Non-pigmented ciliary epithelial cell (primary cell): Measurements from ENCODE around the gene AKAP13.
"Not testable (repeated sequence)": the region's sequence is repeated elsewhere in the genome, so short reads cannot be mapped to it uniquely, and the experiment has no call there.

Experiments
- DNase-seq: peaks from one replicate; pipeline ENCODE4 v3.0.0-alpha.2; 2010; ENCODE audit warnings: low read depth

The AKAP13 gene

DNA sequence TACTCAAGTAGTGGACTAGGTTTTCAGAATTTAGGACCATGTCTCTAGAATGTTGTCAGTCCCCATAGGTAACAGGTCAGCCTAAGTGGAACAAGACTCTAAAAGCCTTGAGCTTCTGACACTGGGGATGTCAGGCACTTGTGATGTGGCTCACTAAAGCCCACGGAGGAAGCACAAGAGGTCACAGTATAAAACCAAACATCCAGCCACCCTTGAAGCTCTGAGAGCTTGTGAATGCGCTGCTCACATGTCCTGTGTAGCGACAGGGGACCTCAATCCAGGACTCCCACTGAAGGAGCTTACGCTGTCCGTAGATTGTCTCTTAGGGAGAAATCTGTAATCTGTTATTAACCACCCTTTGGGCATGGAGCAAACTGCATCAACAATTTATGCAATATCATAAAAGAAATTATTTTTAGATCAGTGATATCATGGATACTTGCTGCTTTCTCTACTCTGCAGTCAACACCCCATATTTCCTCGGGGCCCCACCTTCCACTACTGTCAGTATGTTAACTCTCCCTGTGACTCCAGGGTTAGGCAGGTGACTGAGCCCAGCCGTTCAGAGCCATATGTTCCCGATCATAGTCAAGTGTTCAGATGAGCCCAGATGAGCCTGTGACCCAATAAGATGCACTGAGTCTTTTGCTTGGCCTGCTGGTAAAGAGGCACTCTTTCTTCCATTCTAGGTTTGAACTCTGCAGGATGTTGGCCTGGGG is 32.2 kb upstream of the AKAP13 start:
- DNase-seq: not testable (repeated sequence)

DNA sequence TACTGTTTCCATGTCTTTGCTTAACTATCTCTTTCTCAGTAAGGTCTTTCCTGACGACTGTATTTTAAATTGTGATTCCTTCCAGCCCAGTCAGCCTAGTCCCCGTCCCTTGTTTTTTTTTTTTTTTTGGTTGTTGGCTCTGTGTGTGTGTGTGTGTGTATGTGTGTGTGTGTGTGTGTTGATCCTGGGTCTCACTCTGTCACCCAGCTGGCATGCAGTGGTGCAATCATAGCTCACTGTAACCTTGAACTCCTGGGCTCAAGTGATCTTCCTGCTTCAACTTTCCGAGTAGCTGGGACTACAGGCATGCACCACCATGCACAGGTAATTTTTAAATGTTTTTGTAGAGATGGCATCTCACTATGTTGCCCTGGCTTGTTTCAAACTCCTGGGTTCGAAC is 31.3 kb upstream of the AKAP13 start:
- not testable (repeated sequence) for DNase-seq

DNA sequence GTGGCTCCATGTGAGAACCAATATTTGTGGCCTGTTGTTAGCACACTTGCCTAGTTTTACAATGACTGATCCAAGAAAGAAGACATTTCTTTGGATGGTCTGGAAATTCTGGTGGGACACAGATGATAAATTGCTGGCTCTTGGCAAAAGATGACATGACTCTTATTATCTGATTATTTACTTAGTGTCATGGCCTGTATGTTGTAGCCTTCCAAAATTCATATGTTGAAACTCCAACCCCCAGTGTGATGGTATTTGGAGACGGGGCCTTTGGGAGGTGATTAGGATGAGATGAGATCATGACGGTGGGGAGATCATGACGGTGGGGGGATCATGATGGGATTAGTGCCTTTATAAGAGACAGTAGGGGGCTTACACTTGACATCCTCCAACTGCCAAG is 30.0 kb upstream of the AKAP13 start:
- DNase-seq: no peak

DNA sequence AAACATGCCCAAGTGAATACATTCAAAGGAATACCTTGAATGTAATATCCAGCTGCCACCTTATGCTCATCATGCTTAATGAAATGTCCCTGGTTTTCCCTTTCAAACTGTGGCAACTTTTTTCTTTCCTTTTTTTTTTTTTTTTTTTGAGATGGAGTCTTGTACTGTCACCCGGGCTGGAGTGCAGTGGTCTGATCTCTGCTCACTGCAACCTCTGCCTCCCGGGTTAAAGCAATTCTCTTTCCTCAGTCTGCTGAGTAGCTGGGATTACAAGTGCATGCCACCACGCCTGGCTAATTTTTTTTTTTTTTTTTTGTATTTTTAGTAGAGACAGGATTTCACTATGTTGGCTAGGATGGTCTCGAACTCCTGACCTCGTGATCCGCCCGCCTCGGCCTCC is 28.9 kb upstream of the AKAP13 start:
- not testable (repeated sequence) for DNase-seq

DNA sequence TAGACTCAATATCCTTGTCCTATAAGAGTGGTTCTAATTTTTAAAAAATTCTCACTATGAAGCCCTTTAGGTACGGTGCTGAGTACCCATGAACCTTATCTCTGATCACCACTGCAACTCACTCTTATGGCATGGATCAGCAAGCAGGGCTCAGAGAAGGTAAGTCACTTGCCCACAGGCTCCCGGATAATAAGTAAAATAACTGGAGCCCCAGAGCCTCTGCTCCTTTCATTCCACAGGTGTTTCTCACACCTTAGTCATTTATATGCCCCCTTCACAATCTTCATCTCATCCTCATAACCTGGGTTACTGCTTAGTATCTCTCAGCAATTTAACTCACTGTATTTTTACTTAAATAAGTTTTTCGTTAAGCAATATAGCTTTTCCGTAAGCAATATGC is 28.4 kb upstream of the AKAP13 start:
- DNase-seq: no peak

DNA sequence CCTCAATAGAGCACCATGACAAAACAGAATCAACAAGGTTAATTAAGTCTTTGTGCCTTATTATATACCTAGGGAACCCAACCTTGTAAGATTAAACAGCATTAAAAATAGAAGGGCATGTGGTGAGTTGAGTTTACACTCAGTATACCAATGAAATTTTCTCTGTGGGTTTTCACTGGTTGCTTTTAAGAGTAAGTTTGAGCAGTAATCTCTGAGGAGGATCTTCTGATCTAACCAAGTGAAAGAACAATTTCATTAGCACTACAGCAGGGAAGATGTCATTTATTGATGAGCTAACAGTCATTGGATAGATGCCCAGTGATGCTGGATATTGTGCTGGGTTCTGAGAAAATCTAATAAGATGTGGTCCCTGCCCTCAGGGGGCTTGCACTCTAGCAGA is 26.9 kb upstream of the AKAP13 start:
- no peak for DNase-seq

DNA sequence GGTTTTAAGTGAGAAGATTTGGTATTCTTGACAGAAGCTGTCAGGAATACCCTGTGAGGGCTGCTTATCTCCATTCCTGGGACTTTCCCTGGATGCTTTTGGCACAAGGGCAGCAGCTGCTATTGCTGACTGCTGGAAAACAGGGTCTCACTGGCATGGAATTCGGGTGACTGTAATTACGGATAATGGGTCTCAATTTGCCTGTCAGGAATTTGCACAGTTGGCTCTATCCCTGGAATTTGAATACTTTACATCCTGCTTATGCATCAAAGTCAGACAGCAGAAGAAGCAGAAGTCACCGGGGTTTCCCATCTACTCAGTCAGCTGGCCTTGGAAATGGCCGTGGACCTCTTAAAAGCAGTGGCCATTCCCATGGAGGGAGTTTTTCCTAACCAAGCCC is 25.9 kb upstream of the AKAP13 start:
- no peak for DNase-seq

DNA sequence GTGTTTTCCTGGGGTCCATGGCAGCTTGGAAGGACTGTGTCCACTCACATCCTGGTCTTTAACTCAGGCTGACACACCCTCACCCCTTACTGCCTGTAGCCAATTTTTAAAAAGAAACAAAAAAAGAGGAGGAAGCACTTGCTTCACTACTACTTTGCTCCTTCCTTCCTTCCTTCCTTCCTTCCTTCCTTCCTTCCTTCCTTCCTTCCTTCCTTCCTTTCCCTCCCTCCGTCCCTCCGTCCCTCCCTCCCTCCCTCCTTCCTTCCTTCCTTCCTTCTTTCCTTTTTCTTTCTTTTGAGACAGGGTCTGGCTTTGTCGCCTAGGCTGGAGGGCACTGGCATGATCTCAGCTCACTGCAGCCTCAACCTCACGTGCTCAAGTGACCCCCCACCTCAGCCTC is 25.5 kb upstream of the AKAP13 start:
- no peak for DNase-seq

DNA sequence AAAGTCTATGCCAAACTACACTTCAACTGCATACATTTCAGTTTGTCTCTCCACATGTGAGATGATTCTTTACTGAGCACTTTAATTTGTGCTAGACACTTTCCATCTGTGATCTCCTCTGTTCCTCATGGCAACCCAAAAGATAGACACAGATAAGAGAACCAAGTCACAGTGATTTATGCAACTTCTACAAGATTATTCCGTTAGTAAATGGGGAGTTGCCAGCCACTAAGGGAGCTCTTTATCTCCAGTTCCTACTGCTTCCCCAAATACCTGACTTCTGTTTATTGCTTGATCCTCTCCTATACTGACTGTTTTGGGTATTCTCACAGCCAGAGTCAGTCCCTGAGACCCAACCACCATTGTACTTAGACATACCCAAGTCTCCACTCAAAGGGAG is 24.1 kb upstream of the AKAP13 start:
- DNase-seq: no peak

DNA sequence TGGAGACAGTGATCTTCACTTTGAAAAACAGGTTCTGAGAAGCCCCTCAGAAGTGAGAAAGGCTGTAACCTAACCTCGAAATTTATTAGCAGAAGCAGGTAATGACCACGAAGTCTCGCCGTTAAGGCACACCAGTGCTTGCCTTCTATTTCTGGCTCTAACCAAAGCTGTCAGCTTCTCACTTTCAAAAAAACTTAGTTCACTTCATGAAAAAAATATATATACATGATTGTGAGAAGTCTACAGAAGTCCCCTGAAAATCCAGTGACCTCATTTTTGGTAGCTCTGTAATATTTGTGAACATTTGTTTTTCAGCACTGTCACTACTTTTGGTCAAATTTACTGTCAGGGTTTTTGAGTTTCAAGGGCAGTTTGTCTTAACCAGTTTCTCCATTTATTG is 19.1 kb upstream of the AKAP13 start:
- no peak for DNase-seq

DNA sequence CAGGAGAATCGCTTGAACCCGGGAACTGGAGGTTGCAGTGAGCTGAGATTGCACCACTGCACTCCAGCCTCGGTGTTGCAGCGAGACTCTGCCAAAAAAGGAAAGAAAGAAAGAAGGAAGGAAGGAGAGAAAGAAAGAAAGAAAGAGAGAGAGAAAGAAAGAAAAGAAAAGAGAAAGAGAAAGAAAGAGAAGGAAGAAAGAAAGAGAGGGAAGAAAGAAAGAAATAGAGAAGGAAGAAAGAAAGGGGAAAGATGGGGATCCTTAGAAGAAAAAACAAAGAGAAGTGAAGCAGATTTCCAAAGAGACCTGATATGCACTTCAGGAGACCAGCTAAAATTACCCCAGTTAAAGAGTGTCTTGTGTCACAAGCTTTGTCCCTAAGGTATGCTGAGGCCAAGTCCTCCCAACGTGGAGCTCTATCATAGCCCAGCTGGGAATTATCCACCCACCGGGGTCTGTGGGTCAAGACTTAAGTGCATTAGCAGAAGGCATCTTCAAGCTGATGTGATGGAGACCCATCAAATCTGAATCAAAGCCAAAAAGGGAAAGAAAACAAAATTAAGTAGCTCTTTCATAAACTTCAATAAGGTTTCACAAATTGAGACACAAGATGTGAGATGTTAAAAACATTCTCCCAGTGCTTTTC is 17.8 kb upstream of the AKAP13 start:
- DNase-seq: no peak

DNA sequence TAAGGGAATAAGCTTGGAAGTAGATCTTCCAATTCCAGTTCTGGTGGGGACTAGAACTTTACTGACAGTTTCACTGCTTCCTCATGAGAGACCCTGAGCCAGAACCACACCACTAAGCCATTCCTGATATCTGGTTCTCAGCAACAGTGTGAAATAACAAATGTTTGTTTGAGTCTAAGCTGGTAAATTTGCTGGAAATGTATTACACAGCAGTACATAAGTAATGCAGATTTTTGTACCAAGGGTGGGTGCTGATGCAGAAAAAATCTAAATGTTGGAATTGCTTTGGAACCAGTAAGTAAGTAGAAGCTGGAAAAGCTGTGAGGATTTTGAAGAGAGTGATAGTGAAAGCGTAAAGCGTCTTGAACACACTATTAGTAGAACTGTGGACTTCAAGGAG is 14.4 kb upstream of the AKAP13 start:
- no peak for DNase-seq

DNA sequence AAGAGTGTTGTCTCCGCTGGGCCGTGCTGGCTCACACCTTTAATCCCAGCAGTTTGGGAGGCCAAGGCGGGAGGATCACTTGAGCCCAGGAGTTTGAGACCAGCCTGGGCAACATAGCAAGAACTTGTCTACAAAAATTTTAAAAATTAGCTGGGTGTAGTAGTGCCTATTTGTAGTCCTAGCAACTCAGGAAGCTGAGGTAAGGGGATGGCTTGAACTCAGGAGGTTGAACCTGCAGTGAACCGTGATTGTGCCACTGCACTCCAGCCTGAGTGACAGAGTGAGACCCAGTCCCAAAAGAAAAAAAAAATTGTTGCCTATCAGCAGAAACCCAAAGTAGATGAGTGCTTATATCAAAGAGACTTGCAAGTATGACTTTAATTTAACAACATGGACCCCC is 12.7 kb upstream of the AKAP13 start:
- DNase-seq: no peak

DNA sequence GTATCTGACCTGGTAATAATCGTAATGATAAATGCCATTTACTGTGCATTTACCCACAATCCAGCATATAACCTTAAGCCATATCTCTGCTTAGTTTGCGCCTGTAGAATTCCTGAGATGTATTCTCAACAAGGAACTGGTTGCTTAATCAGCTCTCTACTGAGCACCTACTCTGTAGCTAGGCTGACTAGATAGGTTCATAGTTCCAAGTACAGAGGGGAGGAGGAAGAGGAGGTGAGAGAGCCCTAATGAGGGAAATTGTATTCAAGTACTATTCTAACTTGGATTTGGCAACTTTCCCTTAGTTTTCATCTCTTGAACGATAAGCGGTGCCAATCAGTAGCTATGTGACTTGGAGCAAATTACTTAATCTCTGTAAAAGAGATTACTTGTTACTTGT is 5.6 kb upstream of the AKAP13 start:
- DNase-seq: no peak

DNA sequence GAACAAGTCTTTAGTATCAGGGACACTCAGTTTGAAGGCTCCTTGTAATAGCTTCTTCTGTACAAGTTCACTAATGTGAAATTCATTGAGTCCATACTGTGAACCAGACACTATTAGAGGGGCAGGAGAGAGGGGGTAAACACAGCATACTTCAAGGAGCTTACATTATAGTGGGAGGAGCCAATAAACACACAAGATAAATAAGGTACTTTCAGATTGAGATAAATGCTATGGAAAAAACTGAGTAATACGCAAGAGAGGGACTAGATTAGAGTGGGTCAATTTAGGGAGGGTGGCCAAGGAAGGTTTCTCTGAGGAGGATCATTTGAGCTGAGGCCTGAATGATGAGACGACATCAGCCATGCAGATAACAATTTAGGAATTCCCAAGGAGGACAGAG is 3.1 kb upstream of the AKAP13 start:
- no peak for DNase-seq

DNA sequence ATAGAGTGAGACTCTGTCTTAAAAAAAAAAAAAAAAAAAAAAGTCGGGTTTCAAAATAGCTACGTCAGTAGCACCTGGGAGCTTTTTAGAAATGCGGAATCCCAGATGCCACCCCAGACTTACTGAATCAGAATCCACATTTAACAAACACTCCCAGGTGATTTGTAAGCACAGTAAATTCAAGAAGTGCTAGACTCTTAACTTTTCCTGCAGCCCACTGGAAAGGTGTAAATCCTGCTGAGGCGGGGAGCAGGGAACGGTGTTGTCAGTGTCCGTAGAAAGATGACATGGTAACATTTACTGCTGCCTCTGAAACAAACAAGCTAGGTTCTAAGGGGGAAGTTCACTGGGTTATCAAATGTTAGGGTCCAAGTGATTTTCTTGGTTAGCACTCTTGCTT is 2.4 kb upstream of the AKAP13 start:
- no peak for DNase-seq

DNA sequence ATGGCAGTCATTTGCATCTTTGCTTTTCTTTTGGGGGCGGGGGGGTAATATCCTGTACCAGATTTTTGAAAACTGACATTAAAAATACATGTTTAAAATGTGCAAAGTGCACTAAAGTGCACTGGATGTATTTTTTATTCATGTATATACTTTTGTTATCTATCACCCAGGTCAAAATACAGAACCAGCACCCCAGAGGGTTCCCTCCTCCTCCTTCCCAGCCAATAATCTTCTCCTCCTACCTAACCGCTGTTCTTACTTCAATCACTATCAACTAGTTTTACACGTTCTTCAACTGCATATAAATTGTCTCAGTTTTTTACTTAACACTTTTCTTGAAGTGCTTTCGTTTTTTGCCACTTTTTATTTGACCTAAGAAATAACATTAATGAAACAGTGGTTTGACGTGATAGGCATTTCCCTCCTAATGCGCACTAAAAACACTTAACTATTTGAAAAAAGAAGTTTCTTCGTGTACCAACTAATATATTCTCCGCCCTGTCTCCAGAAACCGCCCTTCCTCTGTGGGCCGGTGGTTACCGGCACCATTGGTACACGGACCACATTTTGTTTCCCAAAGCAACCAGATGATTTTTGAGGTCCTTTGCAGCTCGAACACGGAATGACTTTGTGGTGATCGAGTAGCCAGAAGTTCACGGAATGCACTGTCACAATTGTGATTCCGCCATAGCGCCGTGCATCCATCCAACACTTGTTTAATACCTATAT is 836 bp upstream of the AKAP13 start:
- no peak for DNase-seq

DNA sequence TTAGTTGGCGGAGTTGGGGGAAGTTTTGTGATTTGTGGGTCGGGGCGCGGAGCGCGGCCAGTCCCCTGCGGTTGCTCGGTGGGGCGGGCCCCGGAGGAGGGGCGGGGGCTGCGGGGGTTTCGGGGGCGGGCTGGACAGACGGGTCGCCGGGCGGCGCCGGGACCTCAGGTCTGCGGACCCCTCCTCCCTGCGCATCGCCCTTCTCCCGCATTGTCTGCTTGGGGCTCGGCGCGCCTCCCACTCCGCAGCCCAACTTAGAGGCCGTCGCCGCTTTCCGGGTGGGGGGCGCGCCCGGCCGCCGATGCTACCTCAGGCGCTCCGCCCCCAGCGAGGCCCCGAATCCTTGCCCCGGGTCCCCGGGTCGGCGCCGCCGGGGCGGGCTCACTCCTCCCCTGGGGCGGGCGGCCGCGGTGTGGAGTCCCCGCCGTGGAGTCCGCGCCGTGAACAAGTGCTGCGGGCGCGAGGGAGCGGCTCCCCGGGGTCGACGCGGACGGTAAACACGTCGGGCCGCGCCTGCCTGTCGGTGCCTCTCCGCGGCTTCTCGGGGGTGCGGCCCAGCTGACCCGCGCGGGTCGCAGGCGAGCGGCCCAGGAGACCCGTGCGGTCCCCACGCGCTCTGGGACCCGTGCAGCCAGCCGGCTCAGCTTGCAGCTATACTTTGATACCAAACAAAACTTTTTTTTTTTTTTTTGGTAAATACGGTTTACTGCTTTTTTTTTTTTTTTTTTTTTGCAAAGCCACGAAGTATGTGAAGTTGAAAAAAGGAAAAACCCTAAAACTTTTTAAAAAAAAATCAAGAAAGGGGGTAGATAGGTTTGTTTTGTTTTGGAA is 624 bp downstream of the AKAP13 start:
- no peak for DNase-seq

DNA sequence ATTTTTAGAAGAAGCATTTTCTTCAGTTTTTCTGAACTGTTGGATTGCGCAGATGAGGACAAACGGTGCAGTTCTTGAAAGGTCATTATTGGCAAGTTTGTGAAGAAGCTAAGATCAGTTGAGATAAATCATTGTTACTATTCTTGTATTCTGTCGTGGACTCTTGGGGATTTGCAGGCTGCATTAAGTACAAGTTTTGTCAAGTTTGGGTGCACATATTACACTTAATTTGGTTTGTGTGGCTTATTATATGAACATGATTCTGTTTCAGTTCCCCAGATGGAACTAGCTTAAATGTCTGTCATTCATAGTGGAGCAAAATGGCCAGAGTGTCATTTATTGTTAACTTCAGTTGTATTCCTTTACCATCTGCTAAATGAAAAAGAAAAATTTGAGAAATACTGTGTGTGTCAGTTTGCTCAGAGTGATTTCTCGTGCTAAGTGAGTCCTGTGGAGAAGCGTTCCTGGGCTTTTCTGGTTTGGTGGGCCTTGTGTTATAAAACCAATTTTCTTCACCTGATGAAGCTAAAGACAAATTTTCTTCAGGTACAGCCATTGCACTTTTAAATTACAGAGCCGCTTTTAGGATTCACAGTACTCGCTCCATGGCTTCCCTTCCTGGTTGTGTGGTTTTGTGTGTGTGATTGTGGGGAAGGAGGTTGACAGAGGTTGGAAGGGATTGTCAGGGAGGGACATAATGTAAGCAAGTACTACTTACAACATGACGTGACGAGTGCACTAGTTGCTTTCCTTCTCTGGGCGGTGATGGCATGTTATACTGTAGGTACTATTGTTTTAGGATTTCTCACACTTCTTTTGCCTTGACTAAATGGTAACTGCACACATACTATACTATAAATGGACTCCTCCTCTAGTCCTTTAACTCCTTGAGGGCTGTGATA is 1.7 kb downstream of the AKAP13 start:
- no peak for DNase-seq

DNA sequence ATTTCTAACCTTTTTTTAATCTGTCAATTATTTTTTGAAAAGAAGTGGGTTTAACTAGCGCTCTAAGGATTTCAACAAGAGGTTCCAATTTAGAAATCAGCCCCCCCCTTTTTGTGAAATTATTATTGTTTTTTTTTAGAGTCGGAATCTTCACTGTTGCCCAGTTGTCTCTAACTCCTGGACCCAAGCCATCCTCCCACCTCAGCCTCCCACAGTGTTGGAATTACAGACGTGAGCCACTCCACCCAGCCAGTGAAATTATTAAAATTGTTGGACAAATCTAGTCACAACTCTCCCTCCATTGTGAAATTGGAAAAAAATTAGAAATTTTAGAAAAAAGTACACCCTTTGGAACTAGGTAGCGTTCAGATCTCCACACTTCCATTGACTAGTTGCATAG is 2.5 kb downstream of the AKAP13 start:
- no peak for DNase-seq

DNA sequence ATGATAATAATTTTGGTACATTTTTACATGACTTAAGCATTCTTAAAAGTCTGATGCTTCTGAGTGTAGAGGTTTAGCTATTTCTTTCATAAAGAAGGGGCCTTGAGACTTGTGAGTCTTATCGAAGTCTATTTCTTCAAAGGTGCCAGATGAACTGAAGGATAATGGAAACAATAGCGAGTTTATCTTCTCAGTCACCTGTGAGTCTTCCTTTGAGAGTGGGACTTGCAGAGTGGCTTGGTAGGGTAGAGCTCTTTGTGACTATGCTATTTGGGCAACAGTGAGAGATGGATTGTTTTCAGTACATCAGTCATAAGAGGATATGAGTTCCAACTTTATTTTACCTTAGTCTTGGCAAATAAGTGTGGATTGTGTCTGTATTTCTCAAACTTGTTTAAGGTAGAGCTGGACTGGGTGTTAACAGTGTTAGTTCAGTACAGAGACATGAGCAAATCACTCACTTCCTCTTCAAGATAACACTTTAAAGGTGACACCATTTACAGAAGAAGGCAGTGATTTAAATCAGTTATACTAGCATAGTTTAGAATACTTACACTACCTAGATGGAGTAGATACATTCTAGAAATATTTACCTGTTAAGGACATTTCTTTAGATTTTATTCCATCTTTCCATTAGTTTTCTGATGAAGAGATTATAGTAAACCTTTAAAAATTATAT is 3.2 kb downstream of the AKAP13 start:
- no peak for DNase-seq
